Measurements from ENCODE around the gene DAPK1.

DNA sequence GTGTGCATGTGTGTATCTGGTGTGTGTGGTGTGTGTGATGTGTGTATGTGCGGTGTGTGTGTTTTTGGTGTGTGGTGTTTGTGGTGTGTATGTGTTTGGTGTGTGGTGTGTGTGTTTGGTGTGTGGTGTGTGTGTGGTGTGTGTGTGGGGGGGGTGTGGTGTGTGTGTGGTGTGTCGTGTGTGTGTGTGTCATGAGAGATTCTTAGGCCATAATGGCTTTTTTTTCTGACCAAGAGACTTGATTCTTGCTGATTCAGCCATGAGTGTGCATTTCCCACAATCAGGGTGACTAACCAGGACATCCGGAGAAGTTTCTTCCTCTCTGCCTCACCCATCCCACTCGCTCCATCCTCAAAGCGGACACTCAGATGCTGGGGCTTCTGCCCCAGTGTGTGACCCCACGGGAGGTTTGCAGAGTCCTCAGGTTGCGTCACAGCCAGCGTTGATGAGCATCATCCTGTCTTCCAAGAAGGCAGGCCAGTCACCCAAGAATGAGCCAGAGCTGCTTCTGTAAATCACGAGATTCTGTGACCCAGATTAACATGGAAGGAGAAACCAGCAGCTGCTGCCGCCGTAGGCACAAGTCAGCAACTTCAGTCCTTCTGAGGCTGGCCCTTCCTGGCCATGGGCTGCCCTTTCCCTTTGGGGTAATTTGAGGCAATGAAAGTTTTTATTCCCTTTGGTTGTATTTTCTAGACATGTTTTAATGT is 215.8 kb downstream of the DAPK1 start:
- TF ChIP-seq ARNTL (CRISPR knock-in tag; IDR thresholded peaks at IDR 0.05; ENCODE audit: borderline replicate concordance, low read depth) (no peak), GLIS3 (CRISPR knock-in tag; IDR thresholded peaks at IDR 0.05) (no peak)

Data from SK-N-SH treated with all-trans-retinoic acid at 6 μM for 48 hours (cell line).